T-helper 2 cell treated with Interferon-gamma antibody and Interleukin-4, amounts not matched to agents 100 ng/mL and 5 ng/mL, for 36 hours (primary cell): ENCODE measurements around the gene ATG2B. TPM values are rescaled to one million over a fixed set of nuclear protein-coding genes. Genes with fewer than 3 reads are reported as not detected.

ENCODE experiments used
- total RNA-seq: library from RNA; stranded (reverse); gene quantifications from 2 replicates; pipeline ENCODE4 v1.2.3, GENCODE V29; 2022

The ATG2B gene
- total RNA-seq, 1 donor from 2014 or later: 18.8 TPM

Other genes starting within 250 kb of the ATG2B start
- gene BDKRB2, start 158.5 kb downstream of the ATG2B start, total RNA-seq: not detected in 2 replicates
- gene BDKRB1, start 107.1 kb downstream of the ATG2B start, total RNA-seq: not detected in 2 replicates
- 18.7 and 19.1 TPM in 2 replicates for gene GSKIP, start 185 bp upstream of the ATG2B start, total RNA-seq
- gene AK7, start 28.8 kb upstream of the ATG2B start, total RNA-seq: 0.50 and 0.89 TPM in 2 replicates
- gene PAPOLA, start 139.0 kb upstream of the ATG2B start, total RNA-seq: 185 and 190 TPM in 2 replicates